ENCODE measurements around the gene UBE4B. TPM values are rescaled to one million over a fixed set of nuclear protein-coding genes. Genes with fewer than 3 reads are reported as not detected.

The UBE4B gene
- total RNA-seq, 1 experiment from 2014 or later, result 44.7 TPM

- DNase-seq (ENCODE audit: low read depth, low spot score) (no peak), ATAC-seq (no peak)
- Histone ChIP-seq H3K4me1 (ENCODE audit: control insufficient read depth in 1 of 2, insufficient read depth in 2 of 2, low read length in 2 of 2) (peaks cover 6 to 9% of the 10 kb centered on the region in 2 experiments), H3K4me3 (replicated peaks in 1 of 2; ENCODE audit: low read depth in 1 of 2, low read length in 2 of 2) (no peak overlapping the region), H3K9me2 (ENCODE audit: insufficient read depth) (no peaks in the 10 kb centered on the region), H3K27ac (ENCODE audit: low read depth, low read length) (no peak overlapping the region), H3K27me3 (ENCODE audit: insufficient read depth, low read length) (no peaks in the 10 kb centered on the region), H3K4me2 (ENCODE audit: low read length) (no peak overlapping the region), H4K20me1 (ENCODE audit: insufficient read depth) (0 out of 2 replicates have a peak, but pooled peaks cover 3% of the 10 kb centered on the region), H2AFZ (ENCODE audit: low read depth, low read length, poor library complexity, severe bottlenecking) (no peak overlapping the region), H3K36me3 (ENCODE audit: control insufficient read depth in 1 of 2, insufficient read depth in 2 of 2, low read length in 2 of 2) (peaks cover 0 to 4% of the 10 kb centered on the region in 2 experiments; a peak in 1 of 4 replicates), H3K9ac (ENCODE audit: low read length) (no peak overlapping the region), H3K79me2 (ENCODE audit: insufficient read depth, low read length) (no peaks in the 10 kb centered on the region), H3K9me3 (ENCODE audit: control insufficient read depth in 1 of 2, insufficient read depth in 1 of 2, low read depth in 1 of 2, low read length in 2 of 2) (no peaks in the 10 kb centered on the region)
- ChIA-PET POLR2A (no interaction called here), RAD21 (ENCODE audit: low non-redundant PET in 1 of 2, low total read pairs in 2 of 2, uncharacterized antibody in 2 of 2, unreplicated experiment in 2 of 2) (no interaction called here), CTCF (no interaction called here)
- no TSS peak for BruUV-seq (replicated peaks)
- no peak for TF ChIP-seq SIN3A (IDR thresholded peaks at IDR 0.05; ENCODE audit: low read depth)
- TF ChIP-seq TCF7L2 (IDR thresholded peaks at IDR 0.05; ENCODE audit: borderline replicate concordance, extremely low read depth, insufficient read depth, insufficient read length), result no peak
- TF ChIP-seq CBX3 (IDR thresholded peaks at IDR 0.05; ENCODE audit: low read depth), result no peak
- TF ChIP-seq YY1 (IDR thresholded peaks at IDR 0.05; ENCODE audit: extremely low read depth, insufficient replicate concordance, low read depth, low read length), result no peak
- no peak for TF ChIP-seq ZFX (IDR thresholded peaks at IDR 0.05)
- no peak for TF ChIP-seq SRF (IDR thresholded peaks at IDR 0.05; ENCODE audit: low read depth)
- no peak for TF ChIP-seq POLR2AphosphoS5 (IDR thresholded peaks at IDR 0.05; ENCODE audit: low read depth, low read length)
- no peak for TF ChIP-seq RAD21 (IDR thresholded peaks at IDR 0.05; ENCODE audit: low read depth)
- no peak for TF ChIP-seq ZNF274 (IDR thresholded peaks at IDR 0.05; ENCODE audit: low read depth, low read length)
- no peak for TF ChIP-seq JUND (IDR thresholded peaks at IDR 0.05)
- no peak for TF ChIP-seq POLR2A (IDR thresholded peaks at IDR 0.05; ENCODE audit: borderline replicate concordance, extremely low read depth, insufficient read depth, insufficient read length)
- TF ChIP-seq SP1 (IDR thresholded peaks at IDR 0.05; ENCODE audit: low read depth), result no peak
- TF ChIP-seq ZBTB33 (IDR thresholded peaks at IDR 0.05; ENCODE audit: extremely low read depth, insufficient replicate concordance, low read length), result no peak
- intact Hi-C loops (cut with micrococcal nuclease), result no loop called here
These were observed 80.7 kb downstream of the UBE4B start for GRCh38 chr1:10113501-10113900.
